K562 (cell line): ENCODE data around the gene PTPN1. TPM values are rescaled to one million over a fixed set of nuclear protein-coding genes. Genes with fewer than 3 reads are reported as not detected.

Source experiments
- NCOA1 ChIP-seq: fragments of 450-650 bp; IDR thresholded peaks from 2 replicates; pipeline ENCODE4 v1.6.1; 2016; ENCODE audit warnings: low read depth
- POLR2G ChIP-seq: fragments of 200-400 bp; formaldehyde crosslinking; IDR thresholded peaks from 2 replicates; pipeline ENCODE4 v1.6.1; 2017; ENCODE audit warnings: low read depth, mild to moderate bottlenecking, antibody characterized with exemption, low read length, moderate library complexity
- RFX1 ChIP-seq: fragments of 450-650 bp; IDR thresholded peaks from 2 replicates; pipeline ENCODE4 v1.6.1; 2016; ENCODE audit warnings: mild to moderate bottlenecking, moderate library complexity
- SNRNP70 ChIP-seq: fragments of 200-400 bp; formaldehyde crosslinking; optimal IDR thresholded peaks from 2 replicates; pipeline ENCODE3; 2017; ENCODE audit warnings: low read depth, low read length
- SUPT5H ChIP-seq: fragments of 450-650 bp; IDR thresholded peaks from 2 replicates; pipeline ENCODE4 v1.6.1; 2016
- ZBTB26 ChIP-seq: fragments of 450-650 bp; formaldehyde crosslinking; IDR thresholded peaks from 2 replicates; pipeline ENCODE4 v1.4.0; 2022; ENCODE audit warnings: missing genetic modification characterization
- ZNF217 ChIP-seq: sonication (generic); formaldehyde crosslinking; IDR thresholded peaks from 2 replicates; pipeline ENCODE4 v1.8.0; 2022; ENCODE audit warnings: mild to moderate bottlenecking, missing genetic modification reagents
- ZNF280A ChIP-seq: fragments of 450-650 bp; IDR thresholded peaks from 2 replicates; pipeline ENCODE4 v1.6.1; 2018; ENCODE audit warnings: mild to moderate bottlenecking, low read depth; ENCODE audit not compliant: partially characterized antibody
- ZNF586 ChIP-seq: fragments of 450-650 bp; formaldehyde crosslinking; conservative IDR thresholded peaks from 2 replicates; pipeline ENCODE4 v1.4.0; 2020; ENCODE audit warnings: mild to moderate bottlenecking, moderate library complexity
- polyA plus RNA-seq, 8 experiments: library from polyadenylated mRNA; depleted of rRNA in 4 of 8; stranded (reverse) in 5 of 8; unstranded in 3 of 8; fragments of >200 nt; fragmentation: Nextera tagmentation in 2 of 8; fragmentation: Illumina TruSeq in 1 of 8; extraction: Ambion mirVana in 2 of 8; extraction: Trizol in 1 of 8; gene quantifications; 2 replicates each; pipeline versions ENCODE4 v1.2.1 to v1.2.3, GENCODE V29; 2011 to 2014; ENCODE audit warnings: inconsistent platforms in 1 of 8, missing spikeins in 1 of 8
- total RNA-seq, 7 experiments: library from RNA; depleted of rRNA in 6 of 7; stranded (reverse); fragments of >200 nt in 6 of 7; fragmentation: Illumina TruSeq in 2 of 7; extraction: Trizol in 2 of 7; gene quantifications; 2 replicates each; pipeline versions ENCODE4 v1.2.1 to v1.2.3, GENCODE V29; 2011 to 2021; ENCODE audit warnings: low replicate concordance in 1 of 7

The PTPN1 gene
- total and polyA plus RNA-seq, 9 of the 15 experiments (the other 6 are each of a cell fraction or from before 2014, with no cell fraction given): 11.0 to 85.3 (median 54.0) TPM

- no peak for TF ChIP-seq ZBTB26
- no peak for TF ChIP-seq SUPT5H
- peak; percentile 62 for TF ChIP-seq POLR2G
- no peak for TF ChIP-seq NCOA1
- TF ChIP-seq ZNF217 (CRISPR knock-in tag): no peak
- TF ChIP-seq RFX1: no peak
- no peak for TF ChIP-seq ZNF280A
- TF ChIP-seq SNRNP70: peak; percentile 32
- no peak for TF ChIP-seq ZNF586 (CRISPR knock-in tag)
Measured at GRCh38 chr20:50594591-50595432, 84.6 kb downstream of the PTPN1 start (continued).
